Suprapubic skin (tissue), 4 donors: ENCODE measurements around the gene SYNE1.

Source experiments
- CTCF ChIP-seq, 2 donors: fragments of 200-600 bp in 1 of 2; fragments of 450-650 bp in 1 of 2; sonication (generic) in 1 of 2; IDR thresholded peaks; one replicate each; pipeline ENCODE4 v1.5.1; 2016 to 2019; ENCODE audit warnings: antibody characterized with exemption in 2 of 2, mild to moderate bottlenecking in 1 of 2, moderate library complexity in 1 of 2
- EP300 ChIP-seq: sonication (generic); formaldehyde crosslinking; IDR thresholded peaks from one replicate; pipeline ENCODE4 v1.6.1; 2017; ENCODE audit warnings: antibody characterized with exemption
- POLR2A ChIP-seq, 2 donors: fragments of 450-650 bp; IDR thresholded peaks; one replicate each; pipeline ENCODE4 v1.6.1; 2017; ENCODE audit warnings: antibody characterized with exemption in 2 of 2, mild to moderate bottlenecking in 2 of 2, moderate library complexity in 2 of 2
- POLR2AphosphoS5 ChIP-seq, 3 donors: sonication (generic); formaldehyde crosslinking; IDR thresholded peaks; one replicate each; pipeline ENCODE4 v1.6.1; 2017; ENCODE audit warnings: antibody characterized with exemption in 3 of 3

- TF ChIP-seq CTCF (IDR thresholded peaks at IDR 0.05) (no peak), POLR2A (IDR thresholded peaks at IDR 0.05) (no peak), EP300 (no peak), POLR2AphosphoS5 (IDR thresholded peaks at IDR 0.05) (no peak)
Observed at GRCh38 chr6:152096863-152097496, 540.2 kb downstream of the SYNE1 start.
